ENCODE data around the gene DRD4.

Gene DRD4

DNA sequence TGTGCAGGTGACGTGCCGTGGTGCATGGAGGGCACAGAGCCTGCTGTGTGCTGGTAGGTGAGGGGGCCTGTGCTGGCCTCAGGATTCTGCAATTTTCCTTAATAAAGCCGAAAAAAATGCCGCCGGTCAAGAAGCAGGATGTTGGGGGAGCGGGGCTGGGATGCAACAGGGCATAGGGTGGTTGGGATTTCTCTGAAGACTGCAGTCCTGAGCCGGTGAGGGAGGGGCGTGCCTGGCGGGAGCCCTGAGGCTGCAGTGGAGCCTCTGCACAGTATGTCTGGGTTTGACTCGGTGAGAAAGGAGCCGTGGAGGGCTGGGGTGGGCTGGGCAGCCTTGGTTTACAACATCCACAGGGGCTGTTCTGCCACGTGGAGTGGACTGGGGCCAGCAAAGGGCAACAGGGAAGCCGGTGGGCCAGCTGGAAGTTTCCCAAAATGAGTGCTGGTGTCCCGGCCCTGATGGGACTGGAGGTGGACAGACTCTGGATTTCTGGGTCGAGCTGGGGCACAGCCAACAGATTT is 13.7 kb upstream of the DRD4 start:
- DNase-seq = no peak

DNA sequence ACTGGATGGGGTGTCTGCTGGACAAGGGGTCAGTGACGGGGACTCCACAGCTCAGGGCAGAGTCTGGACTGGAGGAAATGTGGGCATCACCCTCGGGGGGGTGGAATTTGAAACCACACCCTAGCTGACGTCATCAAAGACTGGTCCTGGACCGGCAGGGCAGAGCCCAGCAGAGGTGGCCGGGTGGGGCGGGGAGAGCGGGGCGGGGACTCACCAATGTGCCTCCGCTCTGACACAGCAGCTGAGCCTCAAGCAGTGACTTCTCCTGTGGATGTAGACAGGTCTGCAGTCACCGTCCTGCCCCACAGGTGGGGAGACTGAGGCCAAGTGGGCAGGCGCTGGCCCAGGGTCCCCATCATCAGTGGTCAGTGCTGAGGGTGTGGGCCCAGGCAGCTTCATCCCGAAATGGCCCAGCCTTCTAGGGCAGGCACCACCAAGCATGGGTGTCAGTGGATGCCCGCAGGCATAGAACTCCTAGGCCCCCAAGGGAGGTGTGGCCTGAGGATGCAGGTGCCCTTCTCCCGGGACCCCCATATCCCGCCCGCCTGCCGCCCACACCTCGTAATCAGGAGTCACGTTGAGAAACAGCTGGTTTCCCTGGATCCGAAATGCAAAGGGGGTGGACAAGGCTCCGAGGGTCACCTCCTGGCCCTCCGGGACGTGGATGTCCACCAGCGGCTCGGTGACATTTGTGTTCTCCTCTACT is 12.9 kb upstream of the DRD4 start:
- no peak for DNase-seq

DNA sequence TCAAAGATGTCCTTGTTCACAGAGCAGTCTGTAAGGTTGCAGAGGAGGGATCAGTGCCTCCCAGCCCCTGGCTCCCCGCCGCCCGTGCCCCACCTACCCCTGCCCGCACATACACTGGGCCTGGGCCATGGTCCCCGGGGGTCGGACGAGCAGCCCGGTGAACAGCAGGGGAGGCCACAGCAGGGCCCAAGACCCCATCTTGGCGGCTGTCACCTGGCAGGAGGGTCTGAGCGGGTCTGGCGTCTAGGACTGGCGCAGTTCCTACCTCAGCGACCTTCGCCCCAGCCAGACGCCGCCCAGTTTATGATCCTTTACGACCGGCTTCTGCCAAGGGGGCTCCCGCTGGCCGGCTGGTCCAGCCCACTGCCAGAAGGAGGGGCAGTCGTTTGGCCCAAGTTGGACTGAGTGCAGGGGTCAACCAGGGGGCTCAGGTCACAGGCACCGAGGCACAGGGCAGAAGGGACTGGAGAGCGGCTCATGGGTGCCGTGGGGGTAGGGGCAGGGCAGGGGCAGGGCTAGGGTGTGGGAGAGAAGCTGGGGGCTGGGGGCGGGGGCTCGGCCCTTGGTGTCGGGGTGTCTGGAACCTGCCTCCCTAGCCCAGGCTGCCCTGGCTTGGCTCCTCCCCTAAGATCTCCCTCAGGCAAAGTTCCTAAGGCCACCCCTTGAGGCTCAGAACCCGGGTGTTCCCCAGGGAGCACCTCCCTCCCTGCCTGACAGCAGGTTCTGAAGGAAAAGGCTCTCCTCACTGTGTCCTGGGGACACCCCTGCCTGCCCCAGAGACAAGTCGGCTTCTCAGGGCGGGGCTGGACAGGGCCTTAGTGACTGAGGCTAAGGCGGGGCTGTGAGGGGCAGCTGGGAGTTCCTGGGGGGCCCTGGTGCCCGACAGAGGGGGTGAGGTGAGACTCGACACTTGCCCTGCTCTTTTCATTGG is 12.1 kb upstream of the DRD4 start, which contains the start of gene CDHR5:
Gene CDHR5, minus strand, starts transcription at position 251 of the 931 bp plus-strand sequence. Its CDS starts 53 bp downstream, at position 198.
- no peak for DNase-seq

DNA sequence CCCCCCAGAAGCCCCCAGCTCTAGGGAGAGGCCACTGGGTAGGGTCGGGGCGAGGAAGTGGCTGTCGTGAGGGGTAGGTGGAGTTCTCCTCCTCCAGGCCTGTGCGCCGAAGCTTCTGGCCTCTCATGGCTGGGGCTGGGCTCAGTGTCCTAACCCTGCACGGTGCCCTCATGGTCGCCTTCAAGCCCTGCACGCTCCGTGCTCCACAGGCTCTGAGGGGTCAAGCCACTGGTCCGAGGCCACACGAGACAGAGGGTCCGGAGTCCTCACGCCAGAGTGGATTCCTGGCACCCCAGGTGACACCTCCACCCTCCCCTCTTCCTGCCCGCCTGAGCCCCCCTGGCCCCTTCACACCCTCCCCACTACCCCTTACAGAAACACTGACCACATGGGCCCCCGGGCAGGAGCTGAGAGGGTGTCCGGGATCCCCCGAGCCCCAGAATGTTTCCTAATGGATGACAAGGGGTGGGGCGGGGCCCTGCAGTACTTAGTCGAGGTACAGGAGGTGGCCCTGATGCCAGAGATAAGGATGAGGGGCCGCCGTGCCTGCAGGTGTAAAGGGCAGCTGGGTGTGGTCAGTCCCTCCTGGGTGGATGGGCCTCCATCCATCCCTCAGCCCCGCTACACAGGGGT is 11.3 kb upstream of the DRD4 start:
- no peak for DNase-seq

DNA sequence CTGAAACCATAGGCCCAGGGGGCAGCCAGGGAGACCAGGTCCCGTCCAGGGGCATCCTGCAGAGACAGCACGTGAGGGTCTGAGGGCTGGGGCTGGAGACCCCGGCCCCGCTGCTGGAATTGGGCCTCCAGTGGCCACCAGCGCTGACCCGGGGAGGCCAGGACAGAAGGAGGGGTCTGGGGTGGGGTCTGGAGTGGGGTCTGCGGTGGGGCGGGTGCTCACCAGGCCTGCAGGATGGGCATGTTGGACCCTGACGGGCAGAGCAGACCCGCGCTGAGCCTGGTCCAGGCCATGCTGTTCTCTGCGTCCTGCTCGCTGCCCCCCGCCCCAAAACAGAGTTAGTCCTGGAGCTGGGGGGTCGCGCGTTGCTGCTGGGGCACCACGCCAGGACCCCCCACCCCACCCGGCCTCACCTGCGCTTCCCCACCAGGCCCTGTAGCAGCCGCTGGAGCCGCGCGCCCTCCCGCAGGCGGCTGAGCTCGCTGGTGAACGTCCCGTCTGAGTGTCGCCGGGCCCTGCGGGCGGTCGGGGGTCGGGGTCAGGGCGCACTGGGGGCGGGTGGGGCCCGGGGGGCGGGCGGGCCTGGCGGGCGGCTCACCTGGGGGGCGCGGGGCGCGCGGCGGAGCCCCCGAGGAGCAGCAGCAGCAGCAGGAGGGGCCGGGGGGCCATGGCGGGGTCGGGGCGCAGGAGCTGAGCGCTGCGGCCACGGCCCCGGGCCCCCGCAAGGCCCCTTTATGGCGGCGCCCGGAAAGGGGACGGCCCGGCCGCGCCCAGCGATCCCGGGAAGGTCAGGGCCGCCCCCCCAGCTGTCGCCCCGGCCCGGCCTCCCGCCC is 10.4 kb upstream of the DRD4 start, which contains the start of gene SCT:
Gene SCT, minus strand, starts transcription at position 707 of the 833 bp plus-strand sequence. Its CDS starts 38 bp downstream, at position 669.
- no peak for DNase-seq

DNA sequence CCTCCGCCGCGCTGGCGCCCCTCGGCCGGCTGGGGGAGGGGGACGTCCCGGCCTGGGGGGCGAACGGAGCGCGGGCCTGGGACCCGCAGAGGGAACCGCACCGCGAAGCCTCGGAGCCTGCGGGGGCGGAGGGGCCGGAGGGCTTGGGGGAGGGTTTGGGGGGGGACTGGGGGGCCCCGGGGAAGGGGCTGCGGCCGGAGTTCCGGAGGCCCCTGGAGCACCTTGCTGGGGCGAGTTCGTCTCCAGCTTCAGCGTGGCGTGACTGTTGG is 9.8 kb upstream of the DRD4 start:
- DNase-seq = no peak

DNA sequence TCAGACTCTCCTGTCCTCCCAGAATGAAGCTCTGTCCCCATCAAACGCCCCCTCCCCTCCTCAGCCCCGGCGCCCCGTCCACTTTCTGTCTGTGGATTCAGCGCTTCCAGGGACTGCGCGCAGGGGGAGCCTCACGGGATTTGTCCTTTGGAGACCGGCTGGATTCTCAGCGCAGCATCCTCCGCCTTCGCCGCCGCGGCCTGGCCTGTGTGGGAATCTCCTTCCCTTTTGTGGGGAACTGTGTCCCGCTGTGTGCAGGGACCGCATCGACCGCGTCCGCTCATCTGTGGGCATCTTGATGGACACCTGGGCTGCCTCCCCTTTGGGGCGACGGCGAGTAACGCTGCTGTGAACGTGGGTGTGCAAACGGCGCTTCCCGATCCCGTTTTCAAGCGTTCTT is 9.0 kb upstream of the DRD4 start:
- no peak for DNase-seq

DNA sequence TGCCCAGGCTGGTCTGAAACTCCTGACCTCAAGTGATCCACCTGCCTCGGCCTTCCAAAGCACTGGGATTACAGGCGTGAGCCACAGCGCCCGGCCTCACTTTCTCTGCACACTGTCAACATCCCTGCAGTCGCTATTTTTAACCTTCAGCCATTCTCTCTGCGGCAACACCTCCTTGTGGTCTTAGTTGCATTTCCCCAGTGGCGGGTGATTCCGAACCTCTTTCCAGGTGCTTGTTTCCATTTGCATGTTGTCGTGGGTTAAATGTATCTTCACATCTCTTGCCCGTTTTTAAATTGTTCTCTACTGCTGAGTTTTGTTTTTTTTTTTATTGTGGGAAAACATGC is 7.9 kb upstream of the DRD4 start:
- DNase-seq = no peak

DNA sequence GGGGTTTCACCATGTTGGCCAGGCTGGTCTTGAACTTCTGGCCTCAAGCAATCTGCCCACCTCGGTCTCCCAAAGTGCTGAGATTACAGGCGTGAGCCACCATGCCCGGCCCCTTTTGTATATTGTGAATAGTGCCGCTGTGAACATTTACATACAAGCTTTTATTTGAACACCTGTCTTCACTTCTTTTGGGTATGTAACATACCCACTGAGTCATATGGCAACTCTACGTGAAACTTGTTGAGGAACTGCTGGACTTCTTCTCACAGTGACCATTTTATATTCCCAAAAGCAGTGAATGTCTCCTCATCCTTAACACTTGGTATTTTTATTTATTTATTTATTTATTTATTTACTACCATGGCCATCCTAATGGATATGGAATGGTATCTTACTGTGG is 6.2 kb upstream of the DRD4 start:
- no peak for DNase-seq

DNA sequence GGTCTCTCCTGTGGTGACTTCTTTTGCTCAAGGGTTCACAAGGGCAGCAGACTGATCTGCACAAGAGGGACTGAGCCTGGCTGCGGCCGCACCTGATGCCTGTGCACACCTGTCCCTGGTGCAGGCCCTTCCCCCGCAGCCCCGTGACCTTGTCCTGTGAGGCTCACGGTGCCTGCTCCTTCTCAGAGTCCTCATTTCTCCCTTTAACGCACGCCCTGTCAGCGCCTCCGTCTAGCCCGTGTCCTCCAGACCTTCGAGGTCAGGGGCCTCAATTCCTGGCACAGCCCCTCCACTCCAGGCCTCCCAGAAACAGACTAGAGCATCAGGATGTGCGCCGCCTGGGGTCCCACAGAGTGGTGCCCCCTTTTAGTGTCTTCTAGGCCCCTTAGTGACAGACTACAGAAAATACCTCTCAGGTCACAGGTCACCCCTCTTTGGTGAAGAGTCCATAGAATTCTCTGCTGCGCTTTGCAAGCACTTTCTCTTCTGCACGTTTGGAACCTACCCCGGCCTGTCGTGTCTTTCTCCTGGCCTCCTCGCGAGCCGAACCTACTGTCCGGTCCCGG is 1.0 kb upstream of the DRD4 start:
- no peak for DNase-seq

DNA sequence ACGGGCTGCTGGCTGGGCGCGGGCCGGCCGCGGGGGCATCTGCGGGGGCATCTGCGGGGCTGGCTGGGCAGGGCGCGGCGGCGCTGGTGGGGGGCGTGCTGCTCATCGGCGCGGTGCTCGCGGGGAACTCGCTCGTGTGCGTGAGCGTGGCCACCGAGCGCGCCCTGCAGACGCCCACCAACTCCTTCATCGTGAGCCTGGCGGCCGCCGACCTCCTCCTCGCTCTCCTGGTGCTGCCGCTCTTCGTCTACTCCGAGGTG is 194 bp downstream of the DRD4 start:
- no peak for DNase-seq

DNA sequence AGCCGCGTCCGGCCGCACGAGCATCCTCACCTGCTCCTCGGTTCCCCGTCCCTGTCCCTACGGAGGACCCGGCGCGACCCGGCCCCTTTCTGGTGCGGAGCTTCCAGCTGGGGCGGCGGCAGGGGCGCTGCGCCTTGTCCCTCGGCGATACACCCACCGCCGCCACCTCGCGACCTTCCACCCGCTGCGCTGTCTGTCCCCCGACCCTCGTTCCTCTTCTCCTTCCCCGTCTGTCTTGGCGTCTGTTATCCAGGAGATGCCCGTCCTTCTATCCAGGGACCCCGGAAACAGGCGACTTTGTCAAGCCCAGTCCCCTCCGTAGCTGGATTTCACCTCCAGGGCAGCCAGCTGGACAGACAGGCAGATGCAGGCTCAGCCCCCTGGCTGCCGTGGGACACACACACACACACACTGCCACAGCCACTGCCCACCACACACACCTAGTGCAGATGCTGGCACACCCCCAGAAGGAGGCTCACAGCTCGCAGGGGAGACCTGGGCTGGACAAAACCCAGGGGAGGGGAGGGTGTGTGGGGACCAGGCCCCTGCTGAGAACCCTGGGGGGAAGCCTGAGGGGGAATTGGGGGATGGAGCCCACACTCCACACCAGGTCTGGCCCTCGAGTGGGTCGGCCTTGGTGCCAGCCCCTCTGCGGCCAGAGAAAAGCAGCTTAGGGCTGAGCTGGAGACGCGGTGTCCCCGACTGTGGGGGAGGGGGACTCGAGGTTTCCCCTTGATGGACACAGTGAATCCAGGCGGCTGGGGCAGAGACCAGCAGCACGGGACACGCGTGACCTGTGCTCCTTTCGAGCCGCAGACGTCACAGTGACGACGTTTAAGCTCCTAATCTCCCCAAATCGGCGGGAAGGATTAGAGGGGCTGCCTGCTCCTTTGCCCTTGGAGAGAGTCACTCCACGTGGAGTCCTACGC is 788 bp downstream of the DRD4 start:
- no peak for DNase-seq

DNA sequence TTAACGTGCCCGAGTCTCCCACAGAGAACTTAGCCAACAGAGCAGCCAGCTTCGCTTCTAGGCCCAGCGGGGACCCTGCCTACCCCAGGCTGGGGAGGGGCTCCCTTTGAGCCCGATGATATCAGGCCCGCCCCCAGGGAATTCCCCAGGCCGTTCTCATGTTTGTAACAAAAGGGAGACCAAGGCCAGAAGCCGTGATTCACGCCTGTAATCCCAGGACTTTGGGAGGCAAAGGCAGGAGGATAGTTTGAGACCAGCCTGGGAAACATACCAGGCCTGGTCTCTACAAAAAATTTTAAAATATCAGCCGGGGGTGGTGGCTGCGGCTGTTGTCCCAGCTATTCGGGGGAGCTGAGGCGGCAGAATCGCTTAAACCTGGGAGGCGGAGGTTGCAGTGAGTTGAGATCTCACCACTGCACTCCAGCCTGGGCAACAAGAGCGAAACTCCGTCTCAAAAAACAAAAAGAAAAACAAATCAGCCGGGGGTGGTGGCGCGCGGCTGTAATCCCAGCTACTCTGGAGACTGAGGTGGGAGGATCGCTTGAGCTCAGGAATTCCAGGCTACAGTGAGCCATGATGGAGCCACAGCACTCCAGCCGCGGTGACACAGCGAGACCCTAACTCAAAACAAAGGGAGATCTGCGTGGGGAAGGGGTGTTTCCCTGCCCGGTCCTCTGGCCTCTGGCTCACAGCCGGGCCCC is 1.7 kb downstream of the DRD4 start:
- no peak for DNase-seq

DNA sequence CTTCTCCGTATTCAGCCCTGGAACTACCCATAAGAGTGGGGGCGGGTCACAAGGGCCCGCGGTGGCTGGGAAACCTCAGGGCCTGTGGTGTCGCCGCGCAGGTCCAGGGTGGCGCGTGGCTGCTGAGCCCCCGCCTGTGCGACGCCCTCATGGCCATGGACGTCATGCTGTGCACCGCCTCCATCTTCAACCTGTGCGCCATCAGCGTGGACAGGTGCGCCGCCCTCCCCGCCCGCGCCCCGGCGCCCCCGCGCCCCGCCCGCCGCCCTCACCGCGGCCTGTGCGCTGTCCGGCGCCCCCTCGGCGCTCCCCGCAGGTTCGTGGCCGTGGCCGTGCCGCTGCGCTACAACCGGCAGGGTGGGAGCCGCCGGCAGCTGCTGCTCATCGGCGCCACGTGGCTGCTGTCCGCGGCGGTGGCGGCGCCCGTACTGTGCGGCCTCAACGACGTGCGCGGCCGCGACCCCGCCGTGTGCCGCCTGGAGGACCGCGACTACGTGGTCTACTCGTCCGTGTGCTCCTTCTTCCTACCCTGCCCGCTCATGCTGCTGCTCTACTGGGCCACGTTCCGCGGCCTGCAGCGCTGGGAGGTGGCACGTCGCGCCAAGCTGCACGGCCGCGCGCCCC is 2.4 kb downstream of the DRD4 start:
- no peak for DNase-seq

DNA sequence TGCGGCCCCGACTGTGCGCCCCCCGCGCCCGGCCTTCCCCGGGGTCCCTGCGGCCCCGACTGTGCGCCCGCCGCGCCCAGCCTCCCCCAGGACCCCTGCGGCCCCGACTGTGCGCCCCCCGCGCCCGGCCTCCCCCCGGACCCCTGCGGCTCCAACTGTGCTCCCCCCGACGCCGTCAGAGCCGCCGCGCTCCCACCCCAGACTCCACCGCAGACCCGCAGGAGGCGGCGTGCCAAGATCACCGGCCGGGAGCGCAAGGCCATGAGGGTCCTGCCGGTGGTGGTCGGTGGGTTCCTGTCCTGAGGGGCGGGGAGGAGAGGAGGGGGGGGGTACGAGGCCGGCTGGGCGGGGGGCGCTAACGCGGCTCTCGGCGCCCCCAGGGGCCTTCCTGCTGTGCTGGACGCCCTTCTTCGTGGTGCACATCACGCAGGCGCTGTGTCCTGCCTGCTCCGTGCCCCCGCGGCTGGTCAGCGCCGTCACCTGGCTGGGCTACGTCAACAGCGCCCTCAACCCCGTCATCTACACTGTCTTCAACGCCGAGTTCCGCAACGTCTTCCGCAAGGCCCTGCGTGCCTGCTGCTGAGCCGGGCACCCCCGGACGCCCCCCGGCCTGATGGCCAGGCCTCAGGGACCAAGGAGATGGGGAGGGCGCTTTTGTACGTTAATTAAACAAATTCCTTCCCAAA is 3.1 kb downstream of the DRD4 start:
- no peak for DNase-seq

DNA sequence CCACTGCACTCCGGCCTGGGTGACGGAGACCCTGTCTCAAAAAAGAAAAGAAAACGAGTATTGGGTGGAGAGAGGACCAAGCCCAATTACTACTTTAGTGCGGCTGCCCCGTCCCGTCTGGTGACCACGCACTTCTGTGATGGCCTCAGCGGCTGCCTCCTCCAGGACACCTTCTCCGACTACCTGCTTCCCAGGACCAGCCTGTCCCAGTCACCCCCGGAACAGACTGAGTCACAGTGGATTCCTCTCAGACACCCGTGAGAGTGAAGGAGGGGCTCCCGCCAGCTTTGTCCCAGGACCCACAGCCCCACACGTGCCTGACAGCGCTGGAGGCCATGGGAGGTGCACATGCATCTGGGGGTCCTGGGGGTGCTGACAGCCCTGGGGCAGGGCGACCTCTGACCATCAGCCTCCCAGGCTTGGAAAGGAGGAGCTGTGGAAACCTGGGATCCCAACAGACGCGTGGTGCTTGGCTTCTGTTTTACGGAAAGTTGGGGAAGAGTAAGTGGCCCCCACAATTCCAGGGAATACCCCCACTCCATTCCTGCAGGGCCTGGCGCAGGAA is 4.8 kb downstream of the DRD4 start:
- DNase-seq = no peak

DNA sequence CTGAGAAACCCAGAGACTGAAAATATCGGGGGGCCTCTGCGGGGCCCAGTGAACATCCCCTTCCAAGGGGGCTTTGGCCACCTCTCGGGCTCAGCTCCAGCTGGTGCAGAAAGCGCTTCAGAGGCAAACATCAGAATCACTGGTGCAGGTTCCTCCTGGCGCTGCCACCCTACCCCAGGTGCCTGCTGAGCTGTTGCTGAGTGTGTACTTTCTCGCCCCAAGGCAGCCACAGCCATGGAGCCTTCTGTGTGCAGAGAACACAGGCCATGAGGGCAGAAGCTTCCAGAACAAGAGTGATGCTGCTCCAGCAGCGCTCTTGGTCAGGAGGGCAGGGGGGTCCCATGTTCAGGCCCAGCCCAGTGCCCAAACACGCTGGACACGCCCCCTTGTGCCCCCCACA is 6.3 kb downstream of the DRD4 start:
- DNase-seq = no peak

DNA sequence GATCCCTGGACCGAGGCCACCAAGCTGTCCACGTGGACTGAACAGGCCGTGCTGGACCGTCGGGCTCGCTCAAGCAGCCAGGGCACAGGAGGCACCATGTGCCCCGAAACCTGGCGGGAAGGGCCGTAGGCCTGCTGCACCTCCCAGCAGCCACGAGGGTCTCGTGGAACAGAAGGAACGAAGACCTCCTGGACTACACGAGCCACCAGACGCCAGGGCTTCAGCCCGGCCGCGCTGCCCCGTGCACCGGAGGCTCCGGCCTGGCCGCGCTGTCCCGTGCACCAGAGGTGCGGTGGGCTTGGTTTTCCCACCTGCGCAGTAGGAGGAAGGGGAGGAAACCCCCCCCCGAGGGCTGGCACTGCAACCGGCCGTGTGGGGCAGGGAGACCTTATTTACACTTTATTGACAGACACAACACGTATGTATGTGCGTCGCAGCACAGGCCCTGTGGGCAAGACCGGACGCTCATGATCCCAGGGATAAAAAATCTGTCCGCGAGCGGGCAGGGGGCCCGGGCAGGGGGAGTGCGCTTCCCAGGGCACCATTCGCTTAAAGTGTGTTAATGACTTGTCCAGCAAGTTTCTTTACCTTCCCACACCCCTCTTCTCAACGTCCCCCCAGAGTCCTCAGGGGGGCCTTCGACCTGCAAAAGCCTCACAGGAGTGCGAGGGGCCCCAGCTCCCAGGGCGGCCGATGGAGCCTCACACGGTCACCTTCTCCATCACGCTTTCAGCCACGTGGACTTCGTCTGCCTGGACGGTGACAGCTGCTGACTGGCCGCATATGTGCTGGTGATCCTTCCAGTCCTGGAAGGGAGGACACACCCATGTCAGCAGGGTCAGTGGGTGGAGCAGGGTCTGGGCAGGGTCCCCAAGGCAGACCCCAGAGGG is 7.0 kb downstream of the DRD4 start:
- DNase-seq = no peak
